PC-3 (cell line): ENCODE measurements around the gene C19orf81. TPM values are rescaled to one million over a fixed set of nuclear protein-coding genes. Genes with fewer than 3 reads are reported as not detected.

Experiments used
- ATAC-seq: fragments of 200-7000 bp; cut with Tn5 transposase; 2 replicates; pipeline ENCODE4 v1.9.1; 2020; ENCODE audit warnings: mild to moderate bottlenecking, moderate library complexity
- BruUV-seq: library from RNA; stranded (reverse); fragments of 400-500 nt; replicated peaks from 2 replicates; lab custom pipeline; 2021; lab: Mats Ljungman, UMichigan
- CTCF ChIA-PET: fragments of 300-600 bp; sonication (Branson Sonifier 250); formaldehyde crosslinking; loops from one replicate; lab custom pipeline; 2022; ENCODE audit warnings: antibody characterized with exemption; lab: Charles Lee
- POLR2A ChIA-PET: fragments of 300-600 bp; sonication (Branson Sonifier 250); formaldehyde crosslinking; loops from one replicate; lab custom pipeline; 2022; ENCODE audit warnings: antibody characterized with exemption; ENCODE audit not compliant: unreplicated experiment; lab: Charles Lee
- DNase-seq: peaks from one replicate; pipeline ENCODE4 v3.0.0-alpha.2; 2015
- H2AFZ ChIP-seq: fragments of 300-600 bp; sonication (generic); 2 replicates; pipeline ENCODE4 v1.6.0; 2016; ENCODE audit warnings: antibody characterized with exemption, low read length
- H3F3A ChIP-seq: fragments of 300-600 bp; sonication (generic); one replicate; pipeline ENCODE4 v1.6.0; 2017; ENCODE audit warnings: antibody characterized with exemption, low read length, control low read depth, mild to moderate bottlenecking; ENCODE audit not compliant: unreplicated experiment
- H3K27ac ChIP-seq: fragments of 300-600 bp; sonication (generic); 2 replicates; pipeline ENCODE4 v1.5.1; 2016; ENCODE audit warnings: mild to moderate bottlenecking, low read length
- H3K27me3 ChIP-seq: fragments of 300-600 bp; sonication (generic); 2 replicates; pipeline ENCODE4 v1.6.1; 2016; ENCODE audit warnings: low read length, mixed read lengths
- H3K36me3 ChIP-seq: fragments of 300-600 bp; sonication (generic); 2 replicates; pipeline ENCODE4 v1.6.1; 2016; ENCODE audit warnings: low read depth, mixed run types, low read length, mixed read lengths
- H3K4me1 ChIP-seq: fragments of 300-600 bp; sonication (generic); 2 replicates; pipeline ENCODE4 v1.5.1; 2016; ENCODE audit warnings: low read length; ENCODE audit not compliant: insufficient read depth
- H3K4me2 ChIP-seq: fragments of 300-600 bp; sonication (generic); 2 replicates; pipeline ENCODE4 v1.6.0; 2016; ENCODE audit warnings: low read length
- H3K4me3 ChIP-seq: fragments of 300-600 bp; sonication (generic); 2 replicates; pipeline ENCODE4 v1.5.1; 2016; ENCODE audit warnings: mild to moderate bottlenecking, low read length, mixed read lengths
- H3K79me2 ChIP-seq: fragments of 300-600 bp; sonication (generic); 2 replicates; pipeline ENCODE4 v1.6.1; 2017; ENCODE audit warnings: low read length, mixed read lengths
- H3K9ac ChIP-seq: fragments of 300-600 bp; sonication (generic); 2 replicates; pipeline ENCODE4 v1.6.0; 2016; ENCODE audit warnings: mild to moderate bottlenecking, low read length
- H3K9me2 ChIP-seq: fragments of 300-600 bp; sonication (generic); replicated peaks from 2 replicates; pipeline ENCODE4 v1.6.1; 2016; ENCODE audit warnings: mixed run types, low read length, mixed read lengths
- H3K9me3 ChIP-seq: fragments of 300-600 bp; sonication (generic); 2 replicates; pipeline ENCODE4 v1.6.1; 2016; ENCODE audit warnings: low read length, mixed read lengths
- H4K20me1 ChIP-seq: fragments of 300-600 bp; sonication (generic); 2 replicates; pipeline ENCODE4 v1.6.1; 2016; ENCODE audit warnings: low read length, mixed read lengths
- EZH2 ChIP-seq: fragments of 300-600 bp; sonication (generic); IDR thresholded peaks from one replicate; pipeline ENCODE4 v1.6.1; 2017; ENCODE audit warnings: antibody characterized with exemption, mild to moderate bottlenecking, low read length; ENCODE audit not compliant: unreplicated experiment
- EZH2phosphoT487 ChIP-seq: fragments of 300-600 bp; sonication (generic); IDR thresholded peaks from 2 replicates; pipeline ENCODE4 v1.6.1; 2018; ENCODE audit warnings: mild to moderate bottlenecking, antibody characterized with exemption, low read length, borderline replicate concordance
- intact Hi-C: fragments of 100-400 bp; cut with micrococcal nuclease; formaldehyde crosslinking; loops from 2 replicates; pipeline ENCODE4 v1.9.0; 2023
- total RNA-seq: library from RNA; depleted of rRNA; stranded (reverse); fragments of >200 nt; gene quantifications from 2 replicates; pipeline ENCODE4 v1.2.3, GENCODE V29; 2014; rRNA removed
- TF ChIP-seq, protein P1 (sequence below): fragments of 300-600 bp; sonication (generic); conservative IDR thresholded peaks from 2 replicates; pipeline ENCODE4 v1.5.1; 2017; ENCODE audit warnings: antibody characterized with exemption, low read depth, mild to moderate bottlenecking, low read length

Gene C19orf81
- total RNA-seq, 1 experiment from 2014 or later, result 5.7 TPM

DNA sequence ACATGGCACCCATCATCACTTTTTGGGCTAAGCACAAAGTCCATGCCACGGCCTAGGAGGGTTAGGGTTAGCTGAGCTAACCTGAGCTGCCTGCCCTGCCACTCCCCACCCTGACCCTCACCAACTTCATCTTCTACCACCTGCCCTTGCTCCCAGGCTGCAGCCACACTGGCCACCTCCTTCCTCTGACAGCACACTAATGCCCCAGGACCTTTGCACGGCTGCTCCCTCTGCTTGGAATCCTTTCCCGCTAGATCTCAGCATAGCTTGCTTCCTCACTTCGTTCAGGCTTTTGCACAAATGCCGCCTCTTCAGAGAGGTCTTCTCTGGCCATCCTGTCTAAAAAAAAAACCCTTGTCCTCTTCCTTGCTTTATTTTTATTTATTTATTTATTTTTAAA, 57.1 kb downstream of the C19orf81 start:
- POLR2A ChIA-PET, result no interaction called here
- Histone ChIP-seq H3K27me3 (peaks cover 14% of the 10 kb centered on the region), H3K79me2 (no peaks in the 10 kb centered on the region), H4K20me1 (no peaks in the 10 kb centered on the region), H3K9me3 (no peaks in the 10 kb centered on the region), H3K4me1 (peaks cover 15% of the 10 kb centered on the region), H3K4me3 (no peak overlapping the region), H3K9ac (no peak overlapping the region), H3K4me2 (no peak overlapping the region), H3F3A (no peaks in the 10 kb centered on the region), H2AFZ (no peak overlapping the region), H3K9me2 (no peaks in the 10 kb centered on the region), H3K27ac (no peak overlapping the region), H3K36me3 (no peaks in the 10 kb centered on the region)
- no TSS peak for BruUV-seq
- TF ChIP-seq, protein P1, sequence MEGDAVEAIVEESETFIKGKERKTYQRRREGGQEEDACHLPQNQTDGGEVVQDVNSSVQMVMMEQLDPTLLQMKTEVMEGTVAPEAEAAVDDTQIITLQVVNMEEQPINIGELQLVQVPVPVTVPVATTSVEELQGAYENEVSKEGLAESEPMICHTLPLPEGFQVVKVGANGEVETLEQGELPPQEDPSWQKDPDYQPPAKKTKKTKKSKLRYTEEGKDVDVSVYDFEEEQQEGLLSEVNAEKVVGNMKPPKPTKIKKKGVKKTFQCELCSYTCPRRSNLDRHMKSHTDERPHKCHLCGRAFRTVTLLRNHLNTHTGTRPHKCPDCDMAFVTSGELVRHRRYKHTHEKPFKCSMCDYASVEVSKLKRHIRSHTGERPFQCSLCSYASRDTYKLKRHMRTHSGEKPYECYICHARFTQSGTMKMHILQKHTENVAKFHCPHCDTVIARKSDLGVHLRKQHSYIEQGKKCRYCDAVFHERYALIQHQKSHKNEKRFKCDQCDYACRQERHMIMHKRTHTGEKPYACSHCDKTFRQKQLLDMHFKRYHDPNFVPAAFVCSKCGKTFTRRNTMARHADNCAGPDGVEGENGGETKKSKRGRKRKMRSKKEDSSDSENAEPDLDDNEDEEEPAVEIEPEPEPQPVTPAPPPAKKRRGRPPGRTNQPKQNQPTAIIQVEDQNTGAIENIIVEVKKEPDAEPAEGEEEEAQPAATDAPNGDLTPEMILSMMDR, result no peak
- no peak for TF ChIP-seq EZH2phosphoT487
- TF ChIP-seq EZH2, result no peak
- intact Hi-C loops, result loop anchor here (5.0 kb wide), 2 partner anchors 216 to 316 kb away; no protein-coding TSS in a partner anchor
- DNase-seq, result no peak
- CTCF ChIA-PET, result interaction anchor here (0.7 to 1.2 kb wide), 2 partner anchors 18 to 24 kb away, joined by 3 to 5 read pairs; no protein-coding TSS in a partner anchor
- ATAC-seq, result no peak

DNA sequence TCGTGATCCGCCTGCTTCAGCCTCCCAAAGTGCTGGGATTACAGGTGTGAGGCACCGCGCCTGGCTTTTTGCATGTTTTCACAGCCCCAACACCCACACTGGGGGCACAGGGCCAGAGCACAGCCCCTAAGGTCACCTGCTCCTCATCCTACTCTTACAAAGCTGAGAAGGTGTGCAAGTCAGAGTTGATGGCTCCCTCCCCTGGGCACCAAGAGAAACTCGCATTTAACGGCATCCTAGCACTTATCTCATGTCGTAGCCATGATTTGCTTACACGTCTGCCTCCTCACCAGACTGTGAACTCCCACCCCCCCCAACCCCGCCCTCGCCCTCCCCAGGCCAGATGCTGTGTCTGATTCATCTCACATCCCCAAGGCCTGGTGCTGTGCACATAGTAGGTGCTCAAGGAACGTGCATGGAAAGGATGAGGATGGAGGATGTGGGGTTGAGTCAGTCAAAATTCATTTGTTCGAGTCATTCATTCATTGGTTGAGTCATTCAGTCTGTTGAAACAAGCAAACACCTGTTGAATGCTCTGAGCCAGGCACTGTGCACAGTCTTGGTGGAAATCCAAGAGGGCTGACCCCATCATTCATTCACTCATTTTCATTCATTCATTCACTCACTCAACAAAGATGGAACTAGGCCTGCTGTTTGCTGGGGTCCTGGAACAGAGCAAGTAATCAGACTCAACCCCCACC, 59.1 kb downstream of the C19orf81 start:
- Histone ChIP-seq H3K27me3 (peaks cover 23% of the 10 kb centered on the region), H3K9ac (no peak overlapping the region), H3K4me2 (no peak overlapping the region), H3K4me1 (peaks cover 4% of the 10 kb centered on the region; the same call in 1 of the 2 replicates), H3K79me2 (no peaks in the 10 kb centered on the region), H2AFZ (no peak overlapping the region), H3K36me3 (no peaks in the 10 kb centered on the region), H4K20me1 (no peaks in the 10 kb centered on the region), H3F3A (no peaks in the 10 kb centered on the region), H3K9me2 (no peaks in the 10 kb centered on the region), H3K4me3 (no peak overlapping the region), H3K9me3 (no peaks in the 10 kb centered on the region), H3K27ac (no peak overlapping the region)
- intact Hi-C loops, result loop anchor here (5.0 kb wide), 2 partner anchors 214 to 314 kb away; no protein-coding TSS in a partner anchor
- ATAC-seq (no peak), DNase-seq (peak; percentile 16)
- no peak for TF ChIP-seq EZH2phosphoT487
- TF ChIP-seq, protein P1, result no peak
- TF ChIP-seq EZH2, result no peak
- CTCF ChIA-PET, result no interaction called here
- POLR2A ChIA-PET, result no interaction called here
- BruUV-seq, result no TSS peak

Other genes starting within 250 kb of the C19orf81 start
- gene SPIB, start 230.5 kb upstream of the C19orf81 start, total RNA-seq, result not detected in 2 replicates
- not detected in 2 replicates for gene MYBPC2, start 216.6 kb upstream of the C19orf81 start, total RNA-seq
- 228 and 286 TPM in 2 replicates for gene EMC10, start 172.9 kb upstream of the C19orf81 start, total RNA-seq
- 3.5 and 6.2 TPM in 2 replicates for gene GARIN5A, start 172.6 kb upstream of the C19orf81 start, total RNA-seq
- 60.8 and 71.5 TPM in 2 replicates for gene JOSD2, start 138.3 kb upstream of the C19orf81 start, total RNA-seq
- not detected in 2 replicates for gene ASPDH, start 135.5 kb upstream of the C19orf81 start, total RNA-seq
- 0.26 and 0.52 TPM in 2 replicates for gene LRRC4B, start 81.0 kb upstream of the C19orf81 start, total RNA-seq
- 0.12 and 0.18 TPM in 2 replicates for gene SYT3, start 9.6 kb upstream of the C19orf81 start, total RNA-seq
- 0.12 and 0.47 TPM in 2 replicates for gene SHANK1, start 70.4 kb downstream of the C19orf81 start, total RNA-seq
- 2.3 and 2.4 TPM in 2 replicates for gene CLEC11A, start 73.9 kb downstream of the C19orf81 start, total RNA-seq
- not detected in 2 replicates for gene GPR32, start 121.0 kb downstream of the C19orf81 start, total RNA-seq
- not detected in 2 replicates for gene ACP4, start 141.0 kb downstream of the C19orf81 start, total RNA-seq
- not detected in 2 replicates for gene KLK1, start 174.3 kb downstream of the C19orf81 start, total RNA-seq
- 1.3 TPM in 1 of 2 replicates, not detected in the other for gene KLK15, start 184.1 kb downstream of the C19orf81 start, total RNA-seq
- gene KLK3, start 205.5 kb downstream of the C19orf81 start, total RNA-seq, result not detected in 2 replicates
- gene KLK2, start 224.0 kb downstream of the C19orf81 start, total RNA-seq, result not detected in 2 replicates